SK-N-SH treated with all-trans-retinoic acid at 6 μM for 48 hours (cell line): ENCODE measurements around the gene CAVIN2.

Source experiments
- ATAC-seq: fragments of 200-7000 bp; cut with Tn5 transposase; 3 replicates; pipeline ENCODE4 v1.9.1; 2020; ENCODE audit warnings: mild to moderate bottlenecking, moderate library complexity
- ARNTL ChIP-seq: fragments of 450-650 bp; formaldehyde crosslinking; IDR thresholded peaks from 2 replicates; pipeline ENCODE4 v1.5.0; 2020; ENCODE audit warnings: low read depth, mild to moderate bottlenecking, moderate library complexity, borderline replicate concordance
- BACH2 ChIP-seq: fragments of 250-450 bp; sonication (Bioruptor Pico); IDR thresholded peaks from 2 replicates; pipeline ENCODE4 v1.9.0; 2021; ENCODE audit warnings: mild to moderate bottlenecking, borderline replicate concordance
- CREB5 ChIP-seq: fragments of 250-450 bp; sonication (Bioruptor Pico); IDR thresholded peaks from 2 replicates; pipeline ENCODE4 v1.5.1; 2020; ENCODE audit warnings: low read depth, mild to moderate bottlenecking, moderate library complexity
- CSDC2 ChIP-seq: fragments of 250-450 bp; sonication (Bioruptor Pico); IDR thresholded peaks from 2 replicates; pipeline ENCODE4 v1.5.0; 2020; ENCODE audit warnings: mild to moderate bottlenecking, moderate library complexity
- CSRNP3 ChIP-seq: fragments of 250-450 bp; sonication (Bioruptor Pico); IDR thresholded peaks from 2 replicates; pipeline ENCODE4 v1.5.1; 2021; ENCODE audit warnings: mild to moderate bottlenecking, moderate library complexity
- ESRRG ChIP-seq: fragments of 250-450 bp; sonication (Bioruptor Pico); IDR thresholded peaks from 2 replicates; pipeline ENCODE4 v1.6.1; 2021; ENCODE audit warnings: mild to moderate bottlenecking
- GLIS3 ChIP-seq: fragments of 250-450 bp; sonication (Bioruptor Pico); IDR thresholded peaks from 2 replicates; pipeline ENCODE4 v1.5.0; 2020; ENCODE audit warnings: mild to moderate bottlenecking, moderate library complexity
- ISL1 ChIP-seq: fragments of 250-450 bp; sonication (Bioruptor Pico); IDR thresholded peaks from 2 replicates; pipeline ENCODE4 v2.1.2; 2022; ENCODE audit warnings: mild to moderate bottlenecking, moderate library complexity
- OSR1 ChIP-seq: fragments of 250-450 bp; sonication (Bioruptor Pico); IDR thresholded peaks from 2 replicates; pipeline ENCODE4 v1.8.0; 2022; ENCODE audit warnings: moderate library complexity, mild to moderate bottlenecking, inconsistent platforms
- PPARA ChIP-seq: fragments of 250-450 bp; sonication (Bioruptor Pico); IDR thresholded peaks from 2 replicates; pipeline ENCODE4 v1.5.0; 2020; ENCODE audit warnings: mild to moderate bottlenecking, borderline replicate concordance
- RARB ChIP-seq: fragments of 250-450 bp; sonication (Bioruptor Pico); IDR thresholded peaks from 2 replicates; pipeline ENCODE4 v1.8.0; 2021; ENCODE audit warnings: mild to moderate bottlenecking, moderate library complexity
- SNAI2 ChIP-seq: fragments of 250-450 bp; sonication (Bioruptor Pico); IDR thresholded peaks from 2 replicates; pipeline ENCODE4 v1.5.0; 2020; ENCODE audit warnings: mild to moderate bottlenecking, moderate library complexity
- TCF4 ChIP-seq: fragments of 250-450 bp; sonication (Bioruptor Pico); IDR thresholded peaks from 2 replicates; pipeline ENCODE4 v1.8.0; 2021; ENCODE audit warnings: mild to moderate bottlenecking, moderate library complexity, borderline replicate concordance
- TOX ChIP-seq: fragments of 250-450 bp; sonication (Bioruptor Pico); IDR thresholded peaks from 2 replicates; pipeline ENCODE4 v1.8.0; 2021; ENCODE audit warnings: mild to moderate bottlenecking, moderate library complexity, borderline replicate concordance
- ZC3H10 ChIP-seq: fragments of 250-450 bp; sonication (Bioruptor Pico); IDR thresholded peaks from 2 replicates; pipeline ENCODE4 v1.5.1; 2021; ENCODE audit warnings: mild to moderate bottlenecking, moderate library complexity
- ZFP3 ChIP-seq: fragments of 250-450 bp; sonication (Bioruptor Pico); IDR thresholded peaks from 2 replicates; pipeline ENCODE4 v1.5.0; 2020; ENCODE audit warnings: mild to moderate bottlenecking, moderate library complexity
- ZFP30 ChIP-seq: fragments of 450-650 bp; formaldehyde crosslinking; IDR thresholded peaks from 2 replicates; pipeline ENCODE4 v1.5.0; 2022; ENCODE audit warnings: mild to moderate bottlenecking, moderate library complexity
- ZNF565 ChIP-seq: fragments of 450-650 bp; formaldehyde crosslinking; conservative IDR thresholded peaks from 2 replicates; pipeline ENCODE4 v1.5.0; 2020; ENCODE audit warnings: low read depth, mild to moderate bottlenecking, moderate library complexity
- ZNF70 ChIP-seq: fragments of 450-650 bp; formaldehyde crosslinking; IDR thresholded peaks from 2 replicates; pipeline ENCODE4 v1.5.0; 2020; ENCODE audit warnings: mild to moderate bottlenecking, moderate library complexity
- ZNF8 ChIP-seq: fragments of 450-650 bp; formaldehyde crosslinking; IDR thresholded peaks from 2 replicates; pipeline ENCODE4 v1.5.0; 2020; ENCODE audit warnings: mild to moderate bottlenecking, moderate library complexity
- TF ChIP-seq, protein P1 (sequence below): fragments of 250-450 bp; sonication (Bioruptor Pico); IDR thresholded peaks from 2 replicates; pipeline ENCODE4 v1.8.0; 2020; ENCODE audit warnings: mild to moderate bottlenecking, moderate library complexity, borderline replicate concordance
- TF ChIP-seq, protein P2 (sequence below): fragments of 250-450 bp; sonication (Bioruptor Pico); IDR thresholded peaks from 2 replicates; pipeline ENCODE4 v1.5.0; 2020; ENCODE audit warnings: mild to moderate bottlenecking, moderate library complexity

CAVIN2 gene

DNA sequence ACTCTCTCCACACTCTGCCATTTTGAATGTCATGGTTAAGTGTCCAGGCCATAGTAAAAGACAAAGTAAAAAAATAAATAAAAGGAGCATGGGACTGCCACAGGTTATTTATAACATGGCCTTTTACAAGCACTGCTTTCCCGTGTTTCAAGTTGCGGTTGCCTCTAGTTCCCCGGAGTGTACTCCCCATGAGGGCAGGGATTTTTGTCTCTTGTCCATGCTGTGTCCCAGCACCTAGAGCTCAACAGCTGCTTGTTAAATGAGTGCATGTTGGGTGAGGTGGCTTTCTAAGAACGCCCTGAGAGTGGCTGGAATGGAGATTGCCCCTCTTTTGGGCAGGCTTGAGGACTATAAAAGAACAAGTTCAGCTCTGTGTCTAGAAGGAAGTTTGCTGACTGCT lies 8.4 kb downstream of the CAVIN2 start:
- ATAC-seq: no peak
- TF ChIP-seq CSDC2 (CRISPR knock-in tag) (no peak), SNAI2 (CRISPR knock-in tag) (no peak), CSRNP3 (CRISPR knock-in tag) (no peak), ZNF565 (no peak), TCF4 (CRISPR knock-in tag) (no peak), BACH2 (CRISPR knock-in tag) (no peak), ZNF8 (no peak), TOX (no peak)

DNA sequence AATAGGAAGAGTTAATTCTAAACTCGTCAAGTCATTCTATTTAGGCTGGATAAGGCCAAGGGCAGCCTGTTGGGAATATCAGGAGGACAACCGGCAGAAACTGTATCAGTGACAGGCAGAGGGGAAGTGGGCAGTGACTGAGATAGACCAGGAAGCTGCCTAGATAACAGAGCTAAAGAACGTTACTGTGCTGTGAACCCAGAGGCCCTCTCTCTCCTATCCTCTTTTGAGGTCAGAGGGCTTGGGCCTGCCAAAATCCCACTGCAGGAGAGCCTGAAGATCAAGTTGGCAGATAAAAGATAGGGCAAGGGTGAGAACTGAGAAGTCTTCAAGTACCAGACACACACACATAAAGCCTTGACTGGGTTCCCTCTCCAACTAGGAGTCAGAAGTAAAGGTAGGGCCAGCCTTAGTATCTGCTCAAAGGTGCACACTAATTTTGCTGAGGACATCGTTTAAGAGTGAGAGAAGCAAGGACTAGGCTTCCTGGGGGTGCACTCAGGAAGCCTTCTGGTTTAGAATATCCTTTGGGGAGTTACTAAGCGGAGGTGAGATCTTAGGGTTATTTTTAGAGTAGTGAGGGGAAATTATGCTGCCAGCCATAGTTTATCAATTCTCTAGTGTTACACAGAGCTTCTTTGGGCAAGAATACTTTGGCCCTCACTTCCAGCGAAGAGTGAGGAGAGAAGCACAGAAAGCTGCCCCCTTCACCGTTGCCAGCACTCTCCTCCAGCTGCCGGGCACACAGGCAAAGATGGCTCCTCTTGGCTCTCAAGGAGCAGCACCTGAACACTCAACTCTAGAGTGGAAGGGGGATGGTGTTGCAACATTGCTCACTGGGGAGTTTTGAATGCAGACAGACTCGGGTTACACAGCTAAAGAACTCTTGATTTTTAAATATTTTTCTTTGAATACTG lies 9.8 kb downstream of the CAVIN2 start:
- TF ChIP-seq ZFP30 (CRISPR knock-in tag) (no peak), ZFP3 (CRISPR knock-in tag) (no peak), GLIS3 (CRISPR knock-in tag) (no peak), TCF4 (CRISPR knock-in tag) (no peak), OSR1 (no peak), ISL1 (no peak), ZNF8 (no peak), TOX (no peak), ZC3H10 (CRISPR knock-in tag) (no peak), CREB5 (no peak)
- TF ChIP-seq, protein P1, sequence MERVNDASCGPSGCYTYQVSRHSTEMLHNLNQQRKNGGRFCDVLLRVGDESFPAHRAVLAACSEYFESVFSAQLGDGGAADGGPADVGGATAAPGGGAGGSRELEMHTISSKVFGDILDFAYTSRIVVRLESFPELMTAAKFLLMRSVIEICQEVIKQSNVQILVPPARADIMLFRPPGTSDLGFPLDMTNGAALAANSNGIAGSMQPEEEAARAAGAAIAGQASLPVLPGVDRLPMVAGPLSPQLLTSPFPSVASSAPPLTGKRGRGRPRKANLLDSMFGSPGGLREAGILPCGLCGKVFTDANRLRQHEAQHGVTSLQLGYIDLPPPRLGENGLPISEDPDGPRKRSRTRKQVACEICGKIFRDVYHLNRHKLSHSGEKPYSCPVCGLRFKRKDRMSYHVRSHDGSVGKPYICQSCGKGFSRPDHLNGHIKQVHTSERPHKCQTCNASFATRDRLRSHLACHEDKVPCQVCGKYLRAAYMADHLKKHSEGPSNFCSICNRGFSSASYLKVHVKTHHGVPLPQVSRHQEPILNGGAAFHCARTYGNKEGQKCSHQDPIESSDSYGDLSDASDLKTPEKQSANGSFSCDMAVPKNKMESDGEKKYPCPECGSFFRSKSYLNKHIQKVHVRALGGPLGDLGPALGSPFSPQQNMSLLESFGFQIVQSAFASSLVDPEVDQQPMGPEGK: no peak
- ATAC-seq: no peak

- ATAC-seq: no peak
These were observed 10.4 kb downstream of the CAVIN2 start for GRCh38 chr2:191836471-191836852.

More at GRCh38 chr2:191836471-191836852, 10.4 kb downstream of the CAVIN2 start:
- TF ChIP-seq BACH2 (CRISPR knock-in tag): no peak
- no peak for TF ChIP-seq GLIS3 (CRISPR knock-in tag)
- no peak for TF ChIP-seq PPARA (CRISPR knock-in tag)
- TF ChIP-seq CSDC2 (CRISPR knock-in tag): no peak
- TF ChIP-seq ZNF8: no peak
- no peak for TF ChIP-seq ZNF70 (CRISPR knock-in tag)
- TF ChIP-seq, protein P2, sequence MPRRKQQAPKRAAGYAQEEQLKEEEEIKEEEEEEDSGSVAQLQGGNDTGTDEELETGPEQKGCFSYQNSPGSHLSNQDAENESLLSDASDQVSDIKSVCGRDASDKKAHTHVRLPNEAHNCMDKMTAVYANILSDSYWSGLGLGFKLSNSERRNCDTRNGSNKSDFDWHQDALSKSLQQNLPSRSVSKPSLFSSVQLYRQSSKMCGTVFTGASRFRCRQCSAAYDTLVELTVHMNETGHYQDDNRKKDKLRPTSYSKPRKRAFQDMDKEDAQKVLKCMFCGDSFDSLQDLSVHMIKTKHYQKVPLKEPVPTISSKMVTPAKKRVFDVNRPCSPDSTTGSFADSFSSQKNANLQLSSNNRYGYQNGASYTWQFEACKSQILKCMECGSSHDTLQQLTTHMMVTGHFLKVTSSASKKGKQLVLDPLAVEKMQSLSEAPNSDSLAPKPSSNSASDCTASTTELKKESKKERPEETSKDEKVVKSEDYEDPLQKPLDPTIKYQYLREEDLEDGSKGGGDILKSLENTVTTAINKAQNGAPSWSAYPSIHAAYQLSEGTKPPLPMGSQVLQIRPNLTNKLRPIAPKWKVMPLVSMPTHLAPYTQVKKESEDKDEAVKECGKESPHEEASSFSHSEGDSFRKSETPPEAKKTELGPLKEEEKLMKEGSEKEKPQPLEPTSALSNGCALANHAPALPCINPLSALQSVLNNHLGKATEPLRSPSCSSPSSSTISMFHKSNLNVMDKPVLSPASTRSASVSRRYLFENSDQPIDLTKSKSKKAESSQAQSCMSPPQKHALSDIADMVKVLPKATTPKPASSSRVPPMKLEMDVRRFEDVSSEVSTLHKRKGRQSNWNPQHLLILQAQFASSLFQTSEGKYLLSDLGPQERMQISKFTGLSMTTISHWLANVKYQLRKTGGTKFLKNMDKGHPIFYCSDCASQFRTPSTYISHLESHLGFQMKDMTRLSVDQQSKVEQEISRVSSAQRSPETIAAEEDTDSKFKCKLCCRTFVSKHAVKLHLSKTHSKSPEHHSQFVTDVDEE (CRISPR knock-in tag): no peak
- no peak for TF ChIP-seq ARNTL (CRISPR knock-in tag)
- TF ChIP-seq ISL1: no peak
- TF ChIP-seq CSRNP3 (CRISPR knock-in tag): no peak
- no peak for TF ChIP-seq ZNF565
- no peak for TF ChIP-seq SNAI2 (CRISPR knock-in tag)
- TF ChIP-seq TOX: no peak
- no peak for TF ChIP-seq OSR1
- no peak for TF ChIP-seq RARB (CRISPR knock-in tag)
- no peak for TF ChIP-seq ZC3H10 (CRISPR knock-in tag)
- no peak for TF ChIP-seq ESRRG (CRISPR knock-in tag)
- TF ChIP-seq, protein P1: no peak
- TF ChIP-seq CREB5: no peak
- TF ChIP-seq ZFP30 (CRISPR knock-in tag): no peak
- TF ChIP-seq, all 23 proteins: peak for 0
